ENCODE data around the gene CHN2.

The CHN2 gene

DNA sequence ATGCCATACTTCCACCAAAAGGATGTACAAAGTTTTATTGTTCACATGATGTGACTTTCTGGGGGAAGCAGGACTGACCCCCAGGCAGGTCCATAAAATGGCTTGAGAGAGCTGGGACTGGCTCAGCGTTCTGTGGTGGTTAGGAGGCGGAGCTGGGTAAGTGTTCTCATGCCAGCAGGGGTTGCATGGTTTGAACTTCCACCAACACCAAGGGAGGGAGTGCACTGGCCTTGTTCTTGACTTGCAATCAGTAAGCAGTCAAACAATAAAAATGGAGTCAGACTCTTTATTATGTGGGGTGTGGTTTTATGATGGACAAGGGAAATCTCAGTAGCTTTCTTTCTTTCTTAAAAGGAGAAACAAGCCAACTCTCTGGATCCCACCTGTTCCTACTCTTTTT is 273.6 kb downstream of the CHN2 start:
- ChIA-PET POLR2A (no interaction called here), CTCF (interaction anchor here (0.6 to 1.3 kb wide), 2 partner anchors 11 to 13 kb away, joined by 3 read pairs; no protein-coding TSS in a partner anchor)
- TF ChIP-seq, protein P1, sequence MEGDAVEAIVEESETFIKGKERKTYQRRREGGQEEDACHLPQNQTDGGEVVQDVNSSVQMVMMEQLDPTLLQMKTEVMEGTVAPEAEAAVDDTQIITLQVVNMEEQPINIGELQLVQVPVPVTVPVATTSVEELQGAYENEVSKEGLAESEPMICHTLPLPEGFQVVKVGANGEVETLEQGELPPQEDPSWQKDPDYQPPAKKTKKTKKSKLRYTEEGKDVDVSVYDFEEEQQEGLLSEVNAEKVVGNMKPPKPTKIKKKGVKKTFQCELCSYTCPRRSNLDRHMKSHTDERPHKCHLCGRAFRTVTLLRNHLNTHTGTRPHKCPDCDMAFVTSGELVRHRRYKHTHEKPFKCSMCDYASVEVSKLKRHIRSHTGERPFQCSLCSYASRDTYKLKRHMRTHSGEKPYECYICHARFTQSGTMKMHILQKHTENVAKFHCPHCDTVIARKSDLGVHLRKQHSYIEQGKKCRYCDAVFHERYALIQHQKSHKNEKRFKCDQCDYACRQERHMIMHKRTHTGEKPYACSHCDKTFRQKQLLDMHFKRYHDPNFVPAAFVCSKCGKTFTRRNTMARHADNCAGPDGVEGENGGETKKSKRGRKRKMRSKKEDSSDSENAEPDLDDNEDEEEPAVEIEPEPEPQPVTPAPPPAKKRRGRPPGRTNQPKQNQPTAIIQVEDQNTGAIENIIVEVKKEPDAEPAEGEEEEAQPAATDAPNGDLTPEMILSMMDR (IDR thresholded peaks at IDR 0.05; ENCODE audit: control extremely low read depth, extremely low read depth, low read depth, missing control alignments) = no peak
- no peak for DNase-seq (ENCODE audit: extremely low spot score)

DNA sequence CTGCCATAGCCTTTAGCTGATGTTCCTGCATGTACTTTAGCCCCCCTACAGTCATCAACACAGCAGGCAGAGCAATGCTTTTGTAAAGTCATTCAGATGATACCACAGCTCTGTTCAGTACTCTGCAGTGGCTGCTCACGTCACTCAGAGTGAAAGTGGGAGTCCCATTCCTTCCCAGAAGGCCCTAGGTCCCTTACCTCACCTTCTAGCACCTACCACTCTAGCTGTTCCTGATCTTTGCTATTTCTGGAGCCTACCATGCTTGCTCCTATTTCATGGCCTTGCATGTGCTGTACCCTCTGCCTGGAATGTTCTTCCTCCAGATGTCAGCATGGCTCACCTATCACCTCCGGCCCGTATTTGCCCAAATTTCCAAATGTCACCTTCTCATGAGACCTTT is 274.7 kb downstream of the CHN2 start:
- ChIA-PET CTCF (interaction anchor here (0.9 to 1.3 kb wide), 2 partner anchors 11 to 14 kb away, joined by 3 read pairs; no protein-coding TSS in a partner anchor), POLR2A (no interaction called here)
- DNase-seq (ENCODE audit: extremely low spot score) = no peak
- TF ChIP-seq, protein P1 (IDR thresholded peaks at IDR 0.05; ENCODE audit: control extremely low read depth, extremely low read depth, low read depth, missing control alignments) = no peak

- ChIA-PET CTCF (no interaction called here), POLR2A (no interaction called here)
- DNase-seq (ENCODE audit: extremely low spot score) = no peak
- TF ChIP-seq, protein P1 (IDR thresholded peaks at IDR 0.05; ENCODE audit: control extremely low read depth, extremely low read depth, low read depth, missing control alignments) = no peak
Observed at GRCh38 chr7:29469976-29470557, 275.5 kb downstream of the CHN2 start.

GRCh38 chr7:29471444-29472138 is 277.0 kb downstream of the CHN2 start:
- no peak for DNase-seq (ENCODE audit: extremely low spot score)
- POLR2A ChIA-PET = no interaction called here
- TF ChIP-seq, protein P1 (IDR thresholded peaks at IDR 0.05; ENCODE audit: control extremely low read depth, extremely low read depth, low read depth, missing control alignments) = no peak

GRCh38 chr7:29476916-29477315 is 282.3 kb downstream of the CHN2 start:
- no peak for DNase-seq (ENCODE audit: extremely low spot score)
- TF ChIP-seq, protein P1 (IDR thresholded peaks at IDR 0.05; ENCODE audit: control extremely low read depth, extremely low read depth, low read depth, missing control alignments) = no peak
- CTCF ChIA-PET = interaction anchor here (1.2 kb wide), 1 partner anchor 10 kb away, joined by 3 read pairs; no protein-coding TSS in a partner anchor
- POLR2A ChIA-PET = no interaction called here

More at GRCh38 chr7:29471444-29472138, 277.0 kb downstream of the CHN2 start:
- CTCF ChIA-PET = no interaction called here

DNA sequence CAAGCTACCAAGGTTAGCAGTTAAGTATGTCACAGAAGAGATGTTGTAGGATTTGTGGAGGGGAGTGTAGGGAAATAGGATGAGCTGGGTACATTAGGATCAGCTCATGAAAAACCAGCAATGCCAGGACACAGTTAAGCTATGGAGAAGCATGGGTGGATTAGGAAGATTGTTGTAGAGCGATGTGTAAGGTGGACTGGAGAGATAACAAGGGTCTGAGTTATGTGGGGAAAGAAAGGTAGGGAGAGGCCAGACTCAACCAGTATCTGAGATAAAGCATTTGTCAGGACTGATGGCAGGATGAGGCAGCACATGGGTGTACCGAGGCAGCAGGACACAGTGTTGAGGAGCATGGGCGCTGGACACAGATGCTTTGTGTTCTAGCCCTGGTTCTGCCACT is 283.7 kb downstream of the CHN2 start:
- CTCF ChIA-PET = interaction anchor here (1.2 kb wide), 1 partner anchor 11 kb away, joined by 3 read pairs; no protein-coding TSS in a partner anchor
- POLR2A ChIA-PET = no interaction called here
- TF ChIP-seq, protein P1 (IDR thresholded peaks at IDR 0.05; ENCODE audit: control extremely low read depth, extremely low read depth, low read depth, missing control alignments) = no peak
- DNase-seq (ENCODE audit: extremely low spot score) = no peak

Measured in GM10248 (cell line).